GM12865 (cell line): Measurements from ENCODE around the gene NPY1R.

Experiments used
- DNase-seq: peaks from one replicate; pipeline ENCODE4 v3.0.0; 2010; ENCODE audit warnings: low read depth
- H3K4me3 ChIP-seq: 2 replicates; pipeline ENCODE4 v1.5.1; 2011; ENCODE audit warnings: mild to moderate bottlenecking, low read depth, low read length, control low read depth
- TF ChIP-seq, protein P1 (sequence below): IDR thresholded peaks from 2 replicates; pipeline ENCODE4 v1.5.1; 2011; ENCODE audit warnings: low read length, control low read depth, low read depth, inconsistent platforms; ENCODE audit not compliant: insufficient read depth; ENCODE audit errors: missing control alignments

Gene NPY1R

GRCh38 chr4:163317110-163317509 lies 15.3 kb downstream of the NPY1R start:
- TF ChIP-seq, protein P1, sequence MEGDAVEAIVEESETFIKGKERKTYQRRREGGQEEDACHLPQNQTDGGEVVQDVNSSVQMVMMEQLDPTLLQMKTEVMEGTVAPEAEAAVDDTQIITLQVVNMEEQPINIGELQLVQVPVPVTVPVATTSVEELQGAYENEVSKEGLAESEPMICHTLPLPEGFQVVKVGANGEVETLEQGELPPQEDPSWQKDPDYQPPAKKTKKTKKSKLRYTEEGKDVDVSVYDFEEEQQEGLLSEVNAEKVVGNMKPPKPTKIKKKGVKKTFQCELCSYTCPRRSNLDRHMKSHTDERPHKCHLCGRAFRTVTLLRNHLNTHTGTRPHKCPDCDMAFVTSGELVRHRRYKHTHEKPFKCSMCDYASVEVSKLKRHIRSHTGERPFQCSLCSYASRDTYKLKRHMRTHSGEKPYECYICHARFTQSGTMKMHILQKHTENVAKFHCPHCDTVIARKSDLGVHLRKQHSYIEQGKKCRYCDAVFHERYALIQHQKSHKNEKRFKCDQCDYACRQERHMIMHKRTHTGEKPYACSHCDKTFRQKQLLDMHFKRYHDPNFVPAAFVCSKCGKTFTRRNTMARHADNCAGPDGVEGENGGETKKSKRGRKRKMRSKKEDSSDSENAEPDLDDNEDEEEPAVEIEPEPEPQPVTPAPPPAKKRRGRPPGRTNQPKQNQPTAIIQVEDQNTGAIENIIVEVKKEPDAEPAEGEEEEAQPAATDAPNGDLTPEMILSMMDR: no peak
- H3K4me3 ChIP-seq: no peak overlapping the region
- no peak for DNase-seq

DNA sequence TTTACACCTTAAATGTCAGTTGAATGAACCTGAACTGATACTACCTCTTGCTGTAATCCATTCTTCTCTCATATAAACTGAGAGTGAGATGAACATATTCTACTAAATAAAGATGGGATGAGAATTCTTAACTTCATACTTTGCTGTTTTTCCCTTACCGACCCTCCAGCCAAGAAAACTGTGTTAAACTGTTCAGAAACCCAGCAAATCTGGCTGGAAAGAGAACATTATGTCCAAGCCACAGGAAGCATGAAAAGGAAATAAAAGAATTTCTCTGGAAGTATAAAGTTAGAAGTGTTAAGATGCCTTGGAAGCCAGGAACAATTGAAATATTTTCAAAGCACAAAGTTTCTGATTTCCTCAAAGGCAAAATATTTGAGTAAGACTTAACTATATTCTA lies 22.9 kb downstream of the NPY1R start:
- DNase-seq: no peak
- no peak overlapping the region for H3K4me3 ChIP-seq
- TF ChIP-seq, protein P1: no peak

GRCh38 chr4:163303069-163303468 lies 29.3 kb downstream of the NPY1R start:
- H3K4me3 ChIP-seq: no peak overlapping the region
- TF ChIP-seq, protein P1: no peak
- no peak for DNase-seq

GRCh38 chr4:163300445-163300844 lies 32.0 kb downstream of the NPY1R start:
- TF ChIP-seq, protein P1: no peak
- no peak for DNase-seq
- no peak overlapping the region for H3K4me3 ChIP-seq

DNA sequence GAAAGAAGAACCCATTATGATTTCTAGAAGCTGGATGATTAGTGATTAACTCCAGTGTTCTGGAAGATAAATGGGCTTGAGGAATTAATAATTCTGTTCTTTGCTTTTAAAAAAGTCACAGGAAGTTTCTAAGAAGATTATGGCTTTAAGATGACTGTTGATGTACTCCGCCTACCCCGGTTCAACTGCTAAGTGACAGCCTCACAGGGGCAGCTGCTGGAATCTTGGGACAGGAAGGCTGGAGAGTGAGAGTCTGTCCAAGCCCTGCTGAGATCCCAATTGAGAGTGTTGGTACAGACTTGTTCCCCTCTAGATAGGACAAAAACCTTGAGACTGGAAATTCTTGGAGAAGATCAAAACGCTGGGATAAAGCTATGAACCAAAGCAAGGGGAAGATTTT lies 37.3 kb downstream of the NPY1R start:
- TF ChIP-seq, protein P1: no peak
- H3K4me3 ChIP-seq: no peak overlapping the region
- DNase-seq: no peak

GRCh38 chr4:163284304-163284703 lies 48.1 kb downstream of the NPY1R start:
- TF ChIP-seq, protein P1: no peak
- H3K4me3 ChIP-seq: no peak overlapping the region
- no peak for DNase-seq

- no peak overlapping the region for H3K4me3 ChIP-seq
- DNase-seq: no peak
- TF ChIP-seq, protein P1: no peak
Measured at GRCh38 chr4:163280703-163281519, 51.5 kb downstream of the NPY1R start.
